LNCaP clone FGC (cell line): ENCODE data around the gene EXOC6B.

ENCODE experiments used
- DNase-seq: peaks from one replicate; pipeline ENCODE4 v3.0.0-alpha.2; 2011; ENCODE audit warnings: low read depth
- H3K4me3 ChIP-seq: 2 replicates; pipeline ENCODE4 v1.5.1; 2011; ENCODE audit warnings: mild to moderate bottlenecking, low read depth, low read length, control low read depth
- CTCF ChIP-seq: IDR thresholded peaks from 2 replicates; pipeline ENCODE4 v1.5.1; 2012; ENCODE audit warnings: mild to moderate bottlenecking; ENCODE audit not compliant: control insufficient read depth, insufficient read depth; ENCODE audit errors: extremely low read depth

EXOC6B gene

GRCh38 chr2:72236445-72237067 lies 589.3 kb downstream of the EXOC6B start:
- no peak for DNase-seq
- no peak for TF ChIP-seq CTCF
- no peak overlapping the region for H3K4me3 ChIP-seq

- no peak for TF ChIP-seq CTCF
- H3K4me3 ChIP-seq = no peak overlapping the region
- DNase-seq = no peak
Measured at GRCh38 chr2:72235497-72236415, 590.1 kb downstream of the EXOC6B start.

- TF ChIP-seq CTCF = no peak
- no peak overlapping the region for H3K4me3 ChIP-seq
- no peak for DNase-seq
Measured at GRCh38 chr2:72233211-72233610, 592.6 kb downstream of the EXOC6B start.

- TF ChIP-seq CTCF = no peak
- no peak overlapping the region for H3K4me3 ChIP-seq
- no peak for DNase-seq
Measured at GRCh38 chr2:72222829-72223564, 602.8 kb downstream of the EXOC6B start.

DNA sequence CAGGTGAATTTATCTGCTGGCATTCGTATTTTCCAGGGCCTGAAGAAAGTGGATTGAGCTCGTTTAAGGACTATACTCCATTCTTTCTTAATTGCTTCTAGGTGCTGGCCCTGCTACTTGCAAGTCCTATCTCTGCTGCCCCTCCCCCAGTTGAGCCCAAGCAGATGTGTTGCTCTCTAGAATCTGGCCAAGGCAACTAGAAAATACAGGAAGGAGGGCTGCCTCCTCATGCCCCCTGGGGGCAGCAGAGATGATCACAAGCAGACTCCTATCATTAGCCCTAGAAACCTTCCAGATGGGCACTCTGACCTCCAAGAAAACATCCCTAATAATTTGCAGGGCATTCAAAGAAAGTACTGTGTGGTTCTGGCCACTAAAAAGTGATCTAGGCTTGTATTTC lies 605.7 kb downstream of the EXOC6B start:
- no peak for DNase-seq
- no peak overlapping the region for H3K4me3 ChIP-seq
- no peak for TF ChIP-seq CTCF

GRCh38 chr2:72214429-72215143 lies 611.2 kb downstream of the EXOC6B start:
- TF ChIP-seq CTCF = no peak
- DNase-seq = no peak
- H3K4me3 ChIP-seq = no peak overlapping the region
